Stomach (tissue), 9 donors: ENCODE results near the gene LILRB5. TPM values are rescaled to one million over a fixed set of nuclear protein-coding genes. Genes with fewer than 3 reads are reported as not detected.
"Not testable (repeated sequence)": the region's sequence is repeated elsewhere in the genome, so short reads cannot be mapped to it uniquely, and the experiment has no call there.

Experiments
- DNase-seq, 2 donors: peaks; one replicate each; pipeline versions ENCODE4 v3.0.0 to v3.0.0-alpha.2; 2013 to 2019
- H3K27ac ChIP-seq, 5 donors: fragments of 200-600 bp in 4 of 5; sonication (generic) in 4 of 5; one replicate each; pipeline ENCODE4 v1.5.1; 2013 to 2019; ENCODE audit warnings: mild to moderate bottlenecking in 1 of 5, moderate library complexity in 1 of 5
- H3K27me3 ChIP-seq, 3 donors: fragments of 200-600 bp; sonication (generic); one replicate each; pipeline ENCODE4 v1.5.1; 2017 to 2019; ENCODE audit warnings: mixed run types in 1 of 3
- H3K36me3 ChIP-seq, 4 donors: fragments of 200-600 bp; sonication (generic); 1 replicate in 3 of 4; 2 replicates in 1 of 4; pipeline ENCODE4 v1.5.1; 2016 to 2019
- H3K4me1 ChIP-seq, 4 donors: fragments of 200-600 bp; sonication (generic); one replicate each; pipeline ENCODE4 v1.5.1; 2016 to 2019
- H3K4me3 ChIP-seq, 4 donors: fragments of 200-600 bp; sonication (generic) in 3 of 4; one replicate each; pipeline ENCODE4 v1.5.1; 2016 to 2019; ENCODE audit warnings: mild to moderate bottlenecking in 1 of 4
- H3K9me3 ChIP-seq, 4 donors: fragments of 200-600 bp; sonication (generic); one replicate each; pipeline ENCODE4 v1.5.1; 2016 to 2019
- EP300 ChIP-seq: sonication (generic); formaldehyde crosslinking; IDR thresholded peaks from one replicate; pipeline ENCODE4 v1.6.1; 2017; ENCODE audit warnings: antibody characterized with exemption
- POLR2A ChIP-seq, 4 donors: fragments of 450-650 bp; IDR thresholded peaks; one replicate each; pipeline ENCODE4 v1.6.1; 2016; ENCODE audit warnings: antibody characterized with exemption in 4 of 4, control low read depth in 2 of 4, mild to moderate bottlenecking in 1 of 4, moderate library complexity in 1 of 4
- POLR2AphosphoS5 ChIP-seq, 3 donors: sonication (generic); formaldehyde crosslinking; IDR thresholded peaks; one replicate each; pipeline ENCODE4 v1.6.1; 2016; ENCODE audit warnings: antibody characterized with exemption in 3 of 3
- WGBS, 5 donors: extraction: QIAGEN DNeasy Blood & Tissue Kit in 3 of 5; methylation state at CpG; one replicate each; pipeline versions ENCODE4 v1.1.5 to v1.1.7; 2013 to 2018; 5-methylcytosine and 5-hydroxymethylcytosine counted together
- intact Hi-C: fragments of 100-400 bp; cut with DNase I; formaldehyde crosslinking; loops from one replicate; pipeline ENCODE4 v1.15.1; 2023; ENCODE audit warnings: low total_unique reads
- polyA plus RNA-seq, 3 donors: library from polyadenylated mRNA; stranded (reverse); fragments of 200-250 nt; gene quantifications; one replicate each; pipeline ENCODE4 v1.2.3, GENCODE V29; 2013
- total RNA-seq, 5 donors: library from RNA; depleted of rRNA; stranded (reverse); fragments of >200 nt; gene quantifications; one replicate each; pipeline versions ENCODE4 v1.1.0 to v1.2.3, GENCODE V29; 2014 to 2016
- TF ChIP-seq, protein P1 (sequence below), 7 experiments: fragments of 450-650 bp in 4 of 7; fragments of 200-600 bp in 3 of 7; sonication (generic) in 3 of 7; IDR thresholded peaks; one replicate each; pipeline ENCODE4 v1.5.1; 2016 to 2019; ENCODE audit warnings: antibody characterized with exemption in 7 of 7, control low read depth in 2 of 7, mild to moderate bottlenecking in 1 of 7
- donor health status: healthy with polysubstance abuse.
- donor health status: Bipolar disorder and iron deficiency.
- donor health status: healthy.

Gene LILRB5
- total and polyA plus RNA-seq, 8 donors, result 0.28 to 40.8 (median 3.1) TPM; not detected in 1

DNA sequence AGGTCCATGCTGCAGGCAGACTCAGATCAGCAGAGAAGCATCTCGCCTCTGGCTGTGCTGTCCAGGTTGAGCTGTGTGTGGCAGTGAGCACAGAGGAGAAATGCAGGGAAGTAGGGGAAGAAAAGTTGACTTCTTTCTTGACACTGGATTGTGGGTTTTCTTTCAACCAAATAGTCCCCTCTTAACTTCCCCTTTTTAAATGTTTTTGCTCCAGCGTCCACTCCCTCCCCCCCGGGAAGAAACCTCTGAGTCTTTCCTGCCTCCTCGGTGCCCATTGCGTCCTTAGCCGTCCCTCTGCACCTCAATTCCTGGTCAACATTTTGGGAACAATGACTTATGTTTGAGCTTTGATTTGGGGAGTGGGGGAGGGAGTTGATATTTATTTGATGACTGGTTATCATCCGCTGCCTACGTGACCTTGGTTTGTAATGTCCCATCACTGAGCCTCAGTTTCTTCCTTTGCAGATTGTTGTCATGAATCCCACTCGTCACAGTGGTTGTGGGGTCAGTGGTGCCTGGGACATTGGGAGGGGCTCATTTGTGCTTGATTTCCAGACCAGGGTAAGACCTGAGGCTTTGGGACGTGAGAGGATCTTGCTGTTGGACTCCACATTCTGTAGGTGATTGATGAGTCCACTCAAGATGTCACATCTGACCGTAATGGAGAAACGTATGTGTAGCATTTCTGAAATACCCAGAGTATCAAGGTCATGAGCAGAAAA, 24.1 kb upstream of the LILRB5 start, which contains the start of gene LILRB2:
Gene LILRB2 (minus strand): TSS at position 104 of the 722 bp plus-strand sequence. CDS start 614 bp downstream, outside the sequence.
- TF ChIP-seq POLR2AphosphoS5 (IDR thresholded peaks at IDR 0.05) (no peak), POLR2A (IDR thresholded peaks at IDR 0.05) (no peak), EP300 (no peak)
- TF ChIP-seq, protein P1, sequence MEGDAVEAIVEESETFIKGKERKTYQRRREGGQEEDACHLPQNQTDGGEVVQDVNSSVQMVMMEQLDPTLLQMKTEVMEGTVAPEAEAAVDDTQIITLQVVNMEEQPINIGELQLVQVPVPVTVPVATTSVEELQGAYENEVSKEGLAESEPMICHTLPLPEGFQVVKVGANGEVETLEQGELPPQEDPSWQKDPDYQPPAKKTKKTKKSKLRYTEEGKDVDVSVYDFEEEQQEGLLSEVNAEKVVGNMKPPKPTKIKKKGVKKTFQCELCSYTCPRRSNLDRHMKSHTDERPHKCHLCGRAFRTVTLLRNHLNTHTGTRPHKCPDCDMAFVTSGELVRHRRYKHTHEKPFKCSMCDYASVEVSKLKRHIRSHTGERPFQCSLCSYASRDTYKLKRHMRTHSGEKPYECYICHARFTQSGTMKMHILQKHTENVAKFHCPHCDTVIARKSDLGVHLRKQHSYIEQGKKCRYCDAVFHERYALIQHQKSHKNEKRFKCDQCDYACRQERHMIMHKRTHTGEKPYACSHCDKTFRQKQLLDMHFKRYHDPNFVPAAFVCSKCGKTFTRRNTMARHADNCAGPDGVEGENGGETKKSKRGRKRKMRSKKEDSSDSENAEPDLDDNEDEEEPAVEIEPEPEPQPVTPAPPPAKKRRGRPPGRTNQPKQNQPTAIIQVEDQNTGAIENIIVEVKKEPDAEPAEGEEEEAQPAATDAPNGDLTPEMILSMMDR (IDR thresholded peaks at IDR 0.05), result no peak
- H3K27ac ChIP-seq, result peak within 1 kb of the TSS in 2 of 5 donors; percentile 60 to 66
- H3K36me3 ChIP-seq, result no peaks in the 10 kb centered on the region
- intact Hi-C loops, result loop anchor here (5.0 kb wide), 1 partner anchor 306 kb away; no protein-coding TSS in a partner anchor
- DNase-seq, result no peak
- H3K27me3 ChIP-seq, result peaks cover 0 to 64% (median 9%) of the 10 kb centered on the region in 3 donors
- H3K4me3 ChIP-seq, result peak within 1 kb of the TSS in 3 of 4 donors; percentile 17 to 36 (median 22)
- WGBS, 5 donors, result 60 to 73% (median 69%) methylated on average over 11 to 12 of the region's 12 CpGs
- H3K4me1 ChIP-seq, result no peaks in the 10 kb centered on the region
- no peaks in the 10 kb centered on the region for H3K9me3 ChIP-seq

DNA sequence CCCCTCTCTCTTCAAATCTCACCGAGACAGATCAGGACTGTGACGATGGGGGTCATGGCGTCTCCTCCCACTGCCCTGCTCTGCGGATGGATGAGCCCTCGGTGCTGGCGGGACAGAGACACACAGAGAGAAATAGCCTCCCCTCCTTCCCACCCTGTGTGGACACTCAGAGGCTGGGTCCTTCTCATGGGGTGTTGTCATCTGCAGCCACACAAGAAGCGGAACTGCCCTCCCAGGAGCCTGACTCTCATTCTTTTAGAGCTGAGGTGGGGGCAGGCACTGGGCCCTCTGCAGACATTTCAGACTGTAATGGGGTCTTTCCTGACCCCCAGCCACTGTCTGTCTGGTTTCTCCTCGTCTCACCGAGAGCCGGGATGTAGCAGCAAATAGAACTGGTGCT, 23.4 kb upstream of the LILRB5 start:
- peak overlapping the region in 2 of 5 donors; percentile 60 to 66 for H3K27ac ChIP-seq
- not testable (repeated sequence) for H3K36me3 ChIP-seq, H3K9me3 ChIP-seq, DNase-seq, H3K4me1 ChIP-seq
- H3K27me3 ChIP-seq, result peaks cover 0 to 71% (median 9%) of the 10 kb centered on the region in 3 donors
- 57 to 71% (median 65%) methylated on average over 9 to 10 of the region's 10 CpGs for WGBS, 5 donors
- intact Hi-C loops, result loop anchor here (5.0 kb wide), 1 partner anchor 307 kb away; no protein-coding TSS in a partner anchor
- peak overlapping the region in 3 of 4 donors; percentile 17 to 36 (median 22) for H3K4me3 ChIP-seq

DNA sequence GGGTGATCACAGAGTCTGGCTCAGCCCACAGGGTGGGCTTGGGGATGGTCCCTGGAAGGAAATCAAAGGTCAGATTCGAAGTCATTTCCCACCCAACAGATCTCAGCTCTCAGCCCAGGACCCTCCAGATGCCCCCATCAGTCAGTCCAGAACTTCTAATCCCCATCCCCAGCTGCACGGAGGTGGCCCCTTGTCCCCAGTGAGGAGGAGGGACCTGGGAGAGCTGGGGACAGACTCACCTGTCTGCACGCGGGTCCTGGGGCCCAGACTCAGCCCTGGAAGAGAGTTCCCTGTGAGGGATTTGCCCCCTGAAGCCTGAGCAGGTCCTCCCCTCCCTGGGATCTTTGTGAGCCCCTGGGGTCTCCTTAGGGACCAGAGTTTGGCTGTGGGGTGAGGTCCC, 23.0 kb upstream of the LILRB5 start:
- intact Hi-C loops, result loop anchor here (5.0 kb wide), 1 partner anchor 307 kb away; no protein-coding TSS in a partner anchor
- H3K27me3 ChIP-seq, result peaks cover 0 to 75% (median 9%) of the 10 kb centered on the region in 3 donors
- not testable (repeated sequence) for DNase-seq, H3K36me3 ChIP-seq, H3K4me1 ChIP-seq, H3K9me3 ChIP-seq
- WGBS, 5 donors, result 28 to 70% (median 29%) methylated on average over 2 to 4 of the region's 4 CpGs
- H3K4me3 ChIP-seq, result peak overlapping the region in 3 of 4 donors; percentile 17 to 36 (median 22)
- peak overlapping the region in 2 of 5 donors; percentile 60 to 66 for H3K27ac ChIP-seq

DNA sequence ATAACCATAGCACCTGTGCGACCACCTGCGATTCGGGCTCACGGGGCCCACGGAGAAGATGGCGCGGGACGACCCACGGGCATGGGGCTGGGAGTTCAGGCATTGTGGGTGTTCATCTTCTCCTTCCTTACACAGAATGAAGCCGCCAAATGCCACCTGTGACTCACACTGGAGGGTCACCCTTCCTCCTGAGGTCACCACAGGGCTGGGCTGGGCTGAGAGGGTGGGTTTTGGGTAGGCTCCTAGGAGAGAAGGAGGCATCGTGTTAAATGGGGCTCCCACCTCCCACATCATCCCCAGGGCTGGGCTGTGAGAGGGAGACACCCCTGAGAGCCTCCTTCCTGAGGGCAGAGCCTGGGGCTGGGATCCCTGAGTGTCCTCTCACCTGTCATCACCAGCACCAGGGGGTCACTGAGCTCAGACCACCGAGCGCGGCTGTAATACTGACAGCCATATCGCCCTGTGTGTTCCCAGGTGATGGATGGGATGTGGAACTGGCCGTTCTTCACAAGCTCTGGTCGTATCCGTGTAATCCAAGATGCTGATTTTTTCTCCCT, 22.4 kb upstream of the LILRB5 start:
- H3K27me3 ChIP-seq, result peaks cover 0 to 75% (median 9%) of the 10 kb centered on the region in 3 donors
- H3K4me3 ChIP-seq, result peak overlapping the region in 2 of 4 donors; percentile 22 to 36
- TF ChIP-seq POLR2A (IDR thresholded peaks at IDR 0.05) (no peak), EP300 (no peak), POLR2AphosphoS5 (IDR thresholded peaks at IDR 0.05) (no peak)
- TF ChIP-seq, protein P1 (IDR thresholded peaks at IDR 0.05), result no peak
- WGBS, 5 donors, result 58 to 84% (median 77%) methylated on average over 6 to 18 of the region's 18 CpGs
- H3K4me1 ChIP-seq, result no peaks in the 10 kb centered on the region
- intact Hi-C loops, result no loop called here
- H3K36me3 ChIP-seq, result no peaks in the 10 kb centered on the region
- no peaks in the 10 kb centered on the region for H3K9me3 ChIP-seq
- peak overlapping the region in 2 of 5 donors; percentile 60 to 66 for H3K27ac ChIP-seq
- no peak for DNase-seq

DNA sequence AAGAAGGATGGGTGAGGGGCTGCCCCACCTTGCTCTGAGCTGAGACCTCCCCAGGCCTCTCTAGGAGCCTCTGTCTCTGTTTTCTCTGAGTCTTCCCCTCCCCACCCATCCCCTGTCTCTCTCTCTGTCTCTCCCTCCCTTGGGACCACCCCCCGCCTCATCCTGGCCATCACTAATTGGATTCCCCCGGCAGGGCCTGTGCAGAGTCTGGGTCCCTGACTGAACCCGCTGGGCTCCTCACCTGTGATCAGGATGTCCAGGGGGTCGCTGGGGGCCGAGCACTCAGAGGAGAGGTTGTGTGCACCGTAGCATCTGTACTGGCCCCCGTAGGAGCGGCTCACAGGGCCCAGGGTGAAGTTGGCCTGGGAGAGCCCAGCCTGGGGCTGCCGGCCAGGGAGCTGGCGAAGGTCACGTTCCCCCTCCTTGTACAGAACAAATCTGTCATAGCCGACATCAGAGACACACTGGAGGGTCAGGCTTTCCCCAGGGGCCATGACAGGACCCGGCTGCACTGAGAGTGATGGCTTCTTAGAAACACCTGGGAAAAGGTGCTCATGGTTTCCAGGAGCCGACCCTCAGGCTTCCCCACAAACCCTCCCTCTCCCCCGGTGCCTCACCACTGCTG, 21.6 kb upstream of the LILRB5 start:
- H3K4me3 ChIP-seq, H3K4me1 ChIP-seq, H3K27ac ChIP-seq, H3K9me3 ChIP-seq, H3K36me3 ChIP-seq, DNase-seq, intact Hi-C loops: not testable (repeated sequence)
- 58 to 69% (median 67%) methylated on average over 13 to 15 of the region's 15 CpGs for WGBS, 5 donors
- H3K27me3 ChIP-seq, result peaks cover 0 to 77% (median 9%) of the 10 kb centered on the region in 3 donors

DNA sequence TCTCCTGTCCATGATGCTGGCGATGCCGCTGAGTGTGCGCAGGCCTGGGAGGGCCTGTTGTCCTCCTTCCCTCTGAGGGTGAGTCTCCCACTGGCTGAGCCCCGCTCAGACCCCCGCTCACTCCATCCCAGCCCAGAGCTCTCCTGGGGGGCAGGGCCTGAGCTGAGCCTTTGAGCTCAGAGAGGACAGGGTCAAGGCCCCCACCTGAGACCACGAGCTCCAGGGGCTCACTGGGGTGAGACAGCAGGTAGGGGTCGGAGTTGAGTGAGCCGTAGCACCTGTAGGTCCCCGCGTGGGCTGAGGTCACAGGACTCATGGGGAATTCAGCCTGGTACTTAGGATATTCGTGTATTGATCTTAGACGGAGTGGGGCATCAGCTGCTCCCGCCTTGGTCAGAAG, 21.0 kb upstream of the LILRB5 start:
- DNase-seq, H3K9me3 ChIP-seq, intact Hi-C loops, H3K4me1 ChIP-seq, H3K4me3 ChIP-seq, H3K27ac ChIP-seq, H3K36me3 ChIP-seq: not testable (repeated sequence)
- H3K27me3 ChIP-seq, result peaks cover 0 to 77% (median 9%) of the 10 kb centered on the region in 3 donors
- WGBS, 5 donors, result 73 to 82% (median 78%) methylated on average over 11 to 13 of the region's 13 CpGs

DNA sequence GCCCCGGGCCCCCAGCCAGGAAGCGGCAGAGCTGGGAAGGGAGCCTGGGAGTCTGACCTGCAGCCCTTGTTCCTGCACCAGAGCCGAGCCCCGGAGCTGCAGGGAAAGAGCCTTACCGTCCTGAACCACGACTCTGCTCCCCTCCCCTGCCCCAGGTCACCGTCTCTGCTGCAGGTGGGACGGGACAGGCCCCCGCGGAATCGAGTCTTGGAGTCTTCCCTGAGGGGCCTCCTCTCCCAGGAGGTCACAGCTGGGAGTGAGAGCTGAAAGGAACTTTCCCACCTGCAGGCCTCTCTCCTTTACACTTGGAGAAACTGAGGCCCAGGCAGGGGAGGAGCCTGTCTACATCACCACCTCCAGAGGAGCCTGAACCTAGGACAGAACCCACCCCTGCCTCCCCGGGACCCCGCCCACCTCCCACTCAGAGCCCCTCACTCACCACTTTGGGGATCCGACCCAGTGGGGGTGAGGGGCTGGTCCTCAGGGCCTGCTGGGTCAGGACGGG, 20.1 kb upstream of the LILRB5 start:
- peaks cover 0 to 68% (median 9%) of the 10 kb centered on the region in 3 donors for H3K27me3 ChIP-seq
- WGBS, 5 donors, result 64 to 73% (median 67%) methylated on average over 9 to 15 of the region's 15 CpGs; no CpG with 5 or more reads in 1 of the 5 donors
- H3K4me1 ChIP-seq, H3K4me3 ChIP-seq, H3K36me3 ChIP-seq, H3K27ac ChIP-seq, intact Hi-C loops, DNase-seq, H3K9me3 ChIP-seq: not testable (repeated sequence)
